ENCODE results near the gene CCDC77.

Gene CCDC77

DNA sequence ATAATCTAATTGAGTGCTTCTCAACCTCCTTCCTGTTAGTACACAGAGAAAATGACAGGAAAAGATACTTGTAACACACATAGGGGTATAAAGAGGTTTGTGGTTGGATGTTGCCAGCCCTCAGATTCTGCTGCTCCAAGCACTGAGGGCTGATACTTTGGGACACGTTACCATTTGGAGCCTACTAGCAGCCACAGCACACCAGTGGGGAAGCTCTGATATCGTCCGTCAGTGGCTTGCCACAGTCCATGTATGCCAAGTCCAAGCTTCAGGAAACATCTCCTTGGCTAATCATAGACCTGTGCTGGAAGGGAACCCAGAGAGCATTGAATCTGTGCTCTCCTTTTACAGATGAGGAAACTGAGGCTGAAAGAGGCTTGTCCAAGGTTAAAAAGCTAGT lies 80.6 kb downstream of the CCDC77 start:
- DNase-seq = no peak

DNA sequence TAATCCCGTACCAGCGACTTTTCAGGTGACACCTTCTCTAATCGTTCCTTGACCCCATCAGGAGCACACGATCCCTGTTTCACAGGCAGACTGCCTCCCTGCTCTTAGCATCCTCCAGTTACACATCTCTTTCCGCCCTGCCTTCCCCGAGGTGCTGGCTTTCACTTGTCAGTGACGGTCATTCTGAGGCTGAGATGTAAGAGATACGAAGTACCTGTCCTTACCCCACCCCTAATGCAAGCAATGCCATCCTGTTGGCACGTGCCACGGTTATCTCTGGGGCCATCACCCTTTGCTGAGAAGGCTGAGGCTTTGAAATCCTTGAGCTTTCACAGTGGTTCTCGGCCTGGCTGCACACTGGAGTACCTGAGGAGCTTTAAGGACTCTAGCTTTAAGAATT lies 82.7 kb downstream of the CCDC77 start:
- DNase-seq = no peak

DNA sequence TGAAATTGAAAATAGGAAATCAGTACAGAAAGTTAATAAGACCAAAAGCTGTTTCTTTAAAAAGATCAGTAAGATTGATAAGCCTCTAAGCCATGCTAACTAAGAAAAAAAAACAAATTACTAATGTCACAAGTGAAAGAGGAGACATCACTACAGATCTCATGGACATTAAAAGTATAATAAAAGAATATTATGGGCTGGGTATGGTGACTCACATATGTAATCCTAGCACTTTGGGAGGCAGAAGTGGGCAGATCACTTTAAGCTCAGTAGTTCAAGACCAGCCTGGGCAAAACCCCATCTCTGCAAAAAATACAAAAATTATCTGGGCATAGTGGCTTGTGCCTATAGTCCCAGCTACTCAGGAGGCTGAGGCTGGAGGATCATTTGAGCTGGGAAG lies 88.8 kb downstream of the CCDC77 start:
- no peak for DNase-seq
